Activated T-cell treated with anti-CD3 and anti-CD28 coated beads, Interleukin-2, amount 50 U/mL, for 24 hours (primary cell): Measurements from ENCODE around the gene SORL1.
"Not testable (repeated sequence)": the region's sequence is repeated elsewhere in the genome, so short reads cannot be mapped to it uniquely, and the experiment has no call there.

ENCODE experiments used
- DNase-seq: peaks from one replicate; pipeline ENCODE4 v3.0.0-alpha.2; 2020
- H3K27ac Mint-ChIP-seq: 2 replicates; pipeline ENCODE4 v1.8.0; 2020; ENCODE audit warnings: mild to moderate bottlenecking, mixed read lengths
- H3K27me3 Mint-ChIP-seq: 2 replicates; pipeline ENCODE4 v1.8.0; 2020; ENCODE audit warnings: mixed read lengths
- H3K36me3 Mint-ChIP-seq: 2 replicates; pipeline ENCODE4 v1.8.0; 2020; ENCODE audit warnings: low read depth, mixed read lengths
- H3K4me1 Mint-ChIP-seq: 2 replicates; pipeline ENCODE4 v1.8.0; 2020; ENCODE audit warnings: low read depth, mixed read lengths
- H3K4me3 Mint-ChIP-seq: 2 replicates; pipeline ENCODE4 v1.8.0; 2020; ENCODE audit warnings: mild to moderate bottlenecking, moderate library complexity, mixed read lengths
- H3K9me3 Mint-ChIP-seq: 2 replicates; pipeline ENCODE4 v1.8.0; 2020; ENCODE audit warnings: mixed read lengths

The SORL1 gene

DNA sequence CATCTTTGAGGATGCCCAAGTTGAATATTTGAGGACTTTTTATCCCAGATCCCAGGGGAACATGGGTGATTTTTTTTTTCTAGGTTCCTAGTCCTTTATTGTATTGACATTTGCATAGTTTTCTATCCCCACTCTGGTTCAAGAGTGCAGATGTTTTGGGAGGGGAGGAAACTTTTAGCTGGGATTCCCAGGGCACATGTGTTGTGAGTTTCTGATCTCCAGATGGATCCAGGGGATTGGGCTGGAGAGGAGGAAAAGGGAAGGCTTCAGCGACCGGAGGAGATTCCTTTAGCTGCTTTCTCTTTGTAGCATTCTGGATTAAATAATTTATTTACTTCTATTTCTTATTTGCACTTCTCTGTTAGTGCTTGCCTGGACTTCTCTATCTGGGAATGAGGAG is 15.4 kb downstream of the SORL1 start:
- peaks cover 36% of the 10 kb centered on the region for H3K36me3 Mint-ChIP-seq
- H3K27me3 Mint-ChIP-seq = no peaks in the 10 kb centered on the region
- peak overlapping the region; percentile 67 for H3K4me3 Mint-ChIP-seq
- no peaks in the 10 kb centered on the region for H3K9me3 Mint-ChIP-seq
- peak overlapping the region; percentile 99 for H3K27ac Mint-ChIP-seq
- no peak for DNase-seq
- H3K4me1 Mint-ChIP-seq = peaks cover 98% of the 10 kb centered on the region

DNA sequence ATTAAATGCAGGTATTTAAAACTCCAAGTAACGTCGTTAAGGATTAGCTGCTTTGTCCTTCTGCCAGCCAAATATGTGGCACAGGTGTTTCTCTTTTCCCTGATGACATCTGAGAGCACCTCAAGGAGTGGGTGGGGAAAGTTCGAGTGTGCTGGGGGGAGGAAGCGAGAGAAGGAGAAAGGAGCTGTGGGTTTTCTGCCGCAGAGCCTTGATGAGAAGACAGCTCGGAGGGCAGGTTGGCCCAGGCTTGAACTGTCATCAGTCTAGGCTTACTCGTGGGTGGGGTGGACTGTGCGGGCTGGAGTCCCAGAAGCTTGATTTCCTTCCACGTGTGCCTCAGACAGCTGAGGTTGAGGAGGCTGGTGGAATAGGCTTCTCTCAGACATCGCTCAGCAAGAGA is 15.9 kb downstream of the SORL1 start:
- Mint-ChIP-seq H3K27ac (peak overlapping the region; percentile 99), H3K27me3 (no peaks in the 10 kb centered on the region), H3K9me3 (no peaks in the 10 kb centered on the region), H3K4me3 (peak overlapping the region; percentile 67), H3K4me1 (peaks cover 98% of the 10 kb centered on the region), H3K36me3 (peaks cover 39% of the 10 kb centered on the region)
- DNase-seq = peak; percentile 82

DNA sequence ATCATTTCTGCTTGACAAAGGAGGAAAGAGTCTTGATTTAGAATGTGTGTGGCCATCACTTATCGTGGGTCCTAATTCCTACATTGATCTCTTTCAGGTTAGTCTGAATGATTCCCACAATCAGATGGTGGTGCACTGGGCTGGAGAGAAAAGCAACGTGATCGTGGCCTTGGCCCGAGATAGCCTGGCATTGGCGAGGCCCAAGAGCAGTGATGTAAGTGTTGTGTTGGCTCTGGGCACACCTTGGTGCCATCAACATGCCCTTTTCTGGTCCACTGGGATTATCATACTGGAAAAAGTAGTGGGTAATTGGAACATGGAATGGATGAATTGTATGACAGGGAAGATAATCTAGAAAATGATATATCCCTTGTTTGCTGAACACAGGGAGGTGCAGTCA is 17.8 kb downstream of the SORL1 start:
- H3K27ac Mint-ChIP-seq = peak overlapping the region; percentile 99
- H3K27me3 Mint-ChIP-seq = no peaks in the 10 kb centered on the region
- no peak for DNase-seq
- peaks cover 97% of the 10 kb centered on the region for H3K4me1 Mint-ChIP-seq
- H3K4me3 Mint-ChIP-seq = no peak overlapping the region
- H3K9me3 Mint-ChIP-seq = no peaks in the 10 kb centered on the region
- peaks cover 50% of the 10 kb centered on the region for H3K36me3 Mint-ChIP-seq

DNA sequence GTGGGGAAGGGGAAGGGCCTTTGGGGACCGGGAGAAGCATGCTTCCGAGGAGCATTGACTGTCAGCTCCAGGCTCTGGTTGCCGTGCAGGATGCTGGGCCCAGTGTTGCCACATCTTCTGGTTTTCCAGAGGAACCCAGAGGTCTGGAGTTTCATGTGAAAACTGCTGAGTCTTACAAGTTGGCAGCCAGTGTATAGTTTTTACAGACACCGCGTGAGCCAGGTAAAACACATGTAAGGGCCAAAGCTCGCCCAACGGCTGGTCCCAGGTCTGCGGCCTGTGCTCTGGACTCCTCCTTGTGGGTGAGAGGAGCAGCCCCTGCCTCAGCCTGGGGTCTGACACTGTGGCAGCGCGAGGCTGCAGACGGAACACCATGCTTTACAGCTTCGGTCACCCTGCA is 19.1 kb downstream of the SORL1 start:
- Mint-ChIP-seq H3K4me3 (no peak overlapping the region), H3K4me1 (peaks cover 97% of the 10 kb centered on the region), H3K9me3 (no peaks in the 10 kb centered on the region), H3K27me3 (no peaks in the 10 kb centered on the region), H3K27ac (peak overlapping the region; percentile 86), H3K36me3 (peaks cover 61% of the 10 kb centered on the region)
- no peak for DNase-seq

DNA sequence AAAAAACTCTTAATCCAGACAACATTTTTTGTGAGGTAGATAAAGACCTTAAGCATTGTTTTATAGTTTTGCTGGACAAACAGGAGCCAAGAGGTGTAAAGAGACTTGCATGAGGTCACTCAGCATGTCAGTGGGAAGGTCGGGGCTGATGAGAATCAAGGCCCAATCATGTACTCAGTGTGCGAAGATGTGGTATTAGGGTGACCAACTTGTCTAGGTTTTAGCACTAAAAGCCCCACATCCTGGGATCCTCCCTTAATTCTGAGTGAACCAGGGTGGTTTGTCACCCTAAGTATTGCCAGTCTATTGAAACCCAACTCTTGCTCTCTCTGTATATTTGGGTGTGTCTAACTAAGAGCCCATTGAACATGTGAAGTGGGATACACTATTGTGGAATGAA is 20.2 kb downstream of the SORL1 start:
- peak overlapping the region; percentile 8 for H3K4me3 Mint-ChIP-seq
- H3K9me3 Mint-ChIP-seq = no peaks in the 10 kb centered on the region
- H3K27ac Mint-ChIP-seq = peak overlapping the region; percentile 86
- no peaks in the 10 kb centered on the region for H3K27me3 Mint-ChIP-seq
- peaks cover 96% of the 10 kb centered on the region for H3K4me1 Mint-ChIP-seq
- DNase-seq = no peak
- peaks cover 69% of the 10 kb centered on the region for H3K36me3 Mint-ChIP-seq

DNA sequence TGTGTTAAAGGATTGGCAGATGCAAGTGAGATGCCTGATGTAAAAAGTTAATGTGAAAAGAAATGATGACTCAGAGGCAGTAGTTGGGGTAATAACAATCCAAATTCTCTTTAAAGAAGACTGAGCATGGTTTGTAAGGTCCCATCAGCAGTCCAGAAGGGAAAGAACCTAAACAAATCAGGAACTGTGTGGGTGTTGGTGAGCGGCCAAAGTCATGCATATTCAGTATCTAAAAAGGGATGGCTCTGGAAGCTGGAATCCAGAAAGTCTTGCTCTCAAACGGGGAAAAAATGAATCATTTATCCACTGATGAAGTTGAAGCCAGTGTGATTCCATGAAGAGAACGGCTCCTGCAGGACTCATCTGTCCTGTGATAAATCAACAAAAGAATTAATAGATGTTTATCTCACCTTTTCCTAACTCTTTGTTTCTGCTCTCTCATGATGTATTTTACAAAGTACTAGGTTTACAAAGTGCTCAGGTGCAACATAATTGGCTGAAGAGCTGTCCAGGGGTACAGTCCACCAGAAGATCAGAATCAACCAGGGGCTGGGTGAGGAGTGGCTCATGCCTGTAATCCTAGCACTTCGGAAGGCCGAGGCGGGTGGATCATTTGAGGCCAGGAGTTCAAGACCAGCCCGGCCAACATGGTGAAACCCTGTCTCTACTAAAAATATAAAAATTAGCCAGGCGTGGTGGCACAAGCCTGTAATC is 21.1 kb downstream of the SORL1 start:
- Mint-ChIP-seq H3K4me1 (peaks cover 93% of the 10 kb centered on the region), H3K4me3 (peak overlapping the region; percentile 8), H3K9me3 (no peaks in the 10 kb centered on the region), H3K36me3 (peaks cover 73% of the 10 kb centered on the region), H3K27ac (peak overlapping the region; percentile 86), H3K27me3 (no peaks in the 10 kb centered on the region)
- DNase-seq = no peak

DNA sequence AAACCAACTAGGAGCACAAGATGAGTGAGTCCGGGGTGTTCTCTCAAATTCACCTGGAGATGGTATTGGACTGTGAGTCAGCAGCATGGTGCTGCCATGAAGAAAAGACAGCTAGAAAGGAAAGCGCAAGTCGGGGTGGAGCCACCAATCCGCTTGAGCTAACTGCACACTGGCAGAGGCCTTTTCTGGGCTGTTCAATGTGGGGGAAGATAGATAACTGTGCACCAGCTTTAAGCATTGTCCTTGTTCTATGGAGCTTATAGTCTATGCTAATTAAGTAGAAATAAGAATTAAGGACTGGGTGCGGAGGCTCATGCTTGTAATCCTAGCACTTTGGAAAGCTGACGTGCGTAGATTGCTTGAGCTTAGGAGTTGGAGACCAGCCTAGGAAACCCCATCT is 22.6 kb downstream of the SORL1 start:
- Mint-ChIP-seq H3K36me3 (peaks cover 78% of the 10 kb centered on the region), H3K9me3 (no peaks in the 10 kb centered on the region), H3K4me1 (peaks cover 92% of the 10 kb centered on the region), H3K4me3 (no peak overlapping the region), H3K27ac (peak overlapping the region; percentile 57), H3K27me3 (no peaks in the 10 kb centered on the region)
- no peak for DNase-seq

DNA sequence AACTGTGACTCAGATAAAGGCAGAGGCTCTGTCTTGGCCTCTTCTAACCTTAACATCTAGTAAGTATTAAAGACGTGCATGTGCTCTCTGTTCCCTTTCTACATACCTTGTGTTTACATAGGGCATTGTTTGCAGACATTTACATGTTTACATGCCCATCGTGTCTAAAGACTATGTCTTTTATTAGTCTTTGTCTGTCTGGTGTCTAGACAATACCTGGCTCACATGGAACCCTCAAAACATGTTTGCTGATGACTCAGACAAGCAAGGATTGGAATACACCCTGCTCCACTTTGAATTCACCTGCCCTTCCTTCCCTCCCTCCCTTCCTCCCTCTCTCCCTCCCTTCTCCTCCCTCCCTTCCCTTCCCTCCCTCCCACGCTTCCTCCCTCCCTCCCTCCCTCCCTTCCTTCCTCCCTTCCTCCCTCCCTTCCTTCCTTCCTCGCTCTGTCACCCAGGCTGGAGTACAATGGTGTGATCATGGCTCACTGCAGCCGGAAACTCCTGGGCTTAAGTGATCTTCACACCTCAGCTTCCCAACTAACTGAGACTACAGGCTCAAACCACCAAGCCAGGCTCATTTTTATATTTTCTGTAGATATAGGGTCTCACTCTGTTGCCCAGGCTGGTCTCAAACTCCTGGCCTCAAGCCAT is 24.4 kb downstream of the SORL1 start:
- Mint-ChIP-seq H3K36me3 (peaks cover 65% of the 10 kb centered on the region), H3K27ac (peak overlapping the region; percentile 80)
- DNase-seq = no peak

DNA sequence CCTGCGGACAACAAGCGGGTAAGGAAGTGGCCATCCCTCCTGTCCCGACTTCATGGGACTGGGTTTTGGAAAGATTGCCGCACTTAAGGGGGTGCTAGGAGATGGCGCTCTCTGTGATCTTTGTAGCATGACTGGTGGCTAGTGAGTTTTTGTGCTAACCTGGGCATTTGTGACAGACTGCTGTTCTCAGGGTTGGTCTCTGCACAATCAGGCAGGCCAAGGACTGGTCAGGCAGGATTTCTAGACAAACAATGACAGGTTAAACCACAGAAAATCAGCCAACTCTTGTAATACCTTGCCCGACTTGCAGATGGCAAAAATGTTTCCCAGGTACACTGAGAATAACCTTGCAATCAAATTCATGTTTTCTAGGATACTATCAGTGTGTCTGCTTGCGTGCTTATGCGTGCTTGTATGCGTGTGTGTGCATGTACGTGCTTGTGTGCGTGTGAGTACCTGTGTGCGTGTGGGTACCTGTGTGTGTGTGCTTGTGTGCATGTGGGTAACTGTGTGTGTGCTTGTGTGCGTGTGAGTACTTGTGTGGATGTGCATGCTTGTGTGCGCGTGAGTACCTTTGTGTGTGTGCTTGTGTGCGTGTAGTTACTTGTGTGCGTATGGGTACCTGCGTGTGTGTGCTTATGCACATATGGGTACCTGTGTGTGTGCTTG is 26.2 kb downstream of the SORL1 start:
- peak overlapping the region; percentile 18 for H3K27ac Mint-ChIP-seq
- H3K9me3 Mint-ChIP-seq = no peaks in the 10 kb centered on the region
- H3K36me3 Mint-ChIP-seq = peaks cover 50% of the 10 kb centered on the region
- no peak overlapping the region for H3K4me3 Mint-ChIP-seq
- DNase-seq = no peak
- no peaks in the 10 kb centered on the region for H3K27me3 Mint-ChIP-seq
- peaks cover 81% of the 10 kb centered on the region for H3K4me1 Mint-ChIP-seq

More for the DNA sequence above, 24.4 kb downstream of the SORL1 start:
- Mint-ChIP-seq H3K4me1 (peaks cover 83% of the 10 kb centered on the region), H3K4me3 (no peak overlapping the region), H3K9me3 (no peaks in the 10 kb centered on the region), H3K27me3 (no peaks in the 10 kb centered on the region)

DNA sequence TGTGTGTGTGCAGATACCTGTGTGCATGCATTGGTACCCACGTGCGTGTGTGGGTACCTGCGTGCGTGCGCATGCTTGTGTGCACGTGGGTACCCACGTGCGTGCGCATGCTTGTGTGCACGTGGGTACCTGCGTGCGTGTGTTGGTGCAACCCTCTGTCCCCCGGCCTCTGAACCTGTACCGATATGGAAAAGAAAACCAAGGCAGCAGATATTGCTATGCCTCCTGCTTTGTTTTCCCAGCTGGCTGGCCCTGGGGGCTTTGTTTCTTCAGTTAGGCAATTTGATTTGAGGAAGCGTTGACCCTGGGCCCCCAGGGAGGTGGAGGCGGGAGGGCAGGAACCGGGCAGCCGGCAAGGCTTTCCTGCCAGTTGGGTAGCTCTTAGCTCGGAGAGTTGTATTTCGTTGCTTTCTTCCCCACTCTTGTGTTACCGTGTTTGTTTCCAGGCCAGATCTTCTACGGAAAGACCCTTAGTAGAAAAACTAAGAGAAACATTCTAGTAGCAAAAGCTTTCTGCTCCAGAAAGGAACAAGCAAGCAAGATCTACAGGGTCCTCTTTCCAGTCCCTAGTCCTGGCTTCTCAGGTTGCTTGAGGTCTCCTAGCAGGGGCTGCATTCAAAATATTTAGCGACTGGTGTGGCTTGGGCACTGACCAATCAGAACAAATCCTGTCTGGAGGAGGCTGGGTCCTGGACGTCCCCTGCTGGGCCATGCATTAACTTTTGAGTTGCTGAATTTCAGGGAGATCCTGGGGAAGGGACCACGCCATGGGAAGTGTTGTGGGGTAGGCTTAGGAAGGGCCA is 27.0 kb downstream of the SORL1 start:
- peaks cover 53% of the 10 kb centered on the region for H3K36me3 Mint-ChIP-seq
- no peak for DNase-seq
- no peak overlapping the region for H3K4me3 Mint-ChIP-seq
- H3K27me3 Mint-ChIP-seq = no peaks in the 10 kb centered on the region
- no peaks in the 10 kb centered on the region for H3K9me3 Mint-ChIP-seq
- peaks cover 82% of the 10 kb centered on the region for H3K4me1 Mint-ChIP-seq
- H3K27ac Mint-ChIP-seq = peak overlapping the region; percentile 16

DNA sequence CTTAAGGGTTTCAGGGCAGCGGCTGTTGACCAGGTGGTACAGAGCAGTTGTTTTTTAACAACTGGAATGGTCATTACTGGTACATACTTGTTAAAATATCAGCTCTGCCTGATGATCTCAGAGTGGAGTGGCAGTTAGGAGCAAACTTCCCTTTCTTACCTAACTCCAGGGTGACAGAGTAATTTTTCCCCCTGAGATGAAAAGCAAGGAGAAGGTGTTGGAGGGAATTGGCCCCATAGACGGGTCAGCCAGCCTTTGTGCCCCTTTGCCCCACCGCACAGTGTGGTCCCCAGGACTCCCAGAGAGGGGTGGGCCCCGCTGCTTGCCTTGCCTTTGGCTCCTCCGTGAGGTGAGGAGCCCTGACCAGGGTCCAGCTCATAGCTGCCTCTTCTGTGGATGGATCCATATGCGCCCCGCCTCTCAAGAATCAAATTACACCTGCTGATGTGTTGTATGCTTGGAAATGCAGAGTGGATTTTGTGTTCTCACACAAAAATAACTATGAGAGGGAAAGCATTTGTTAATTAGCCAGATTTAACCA is 27.7 kb downstream of the SORL1 start:
- no peak overlapping the region for H3K4me3 Mint-ChIP-seq

DNA sequence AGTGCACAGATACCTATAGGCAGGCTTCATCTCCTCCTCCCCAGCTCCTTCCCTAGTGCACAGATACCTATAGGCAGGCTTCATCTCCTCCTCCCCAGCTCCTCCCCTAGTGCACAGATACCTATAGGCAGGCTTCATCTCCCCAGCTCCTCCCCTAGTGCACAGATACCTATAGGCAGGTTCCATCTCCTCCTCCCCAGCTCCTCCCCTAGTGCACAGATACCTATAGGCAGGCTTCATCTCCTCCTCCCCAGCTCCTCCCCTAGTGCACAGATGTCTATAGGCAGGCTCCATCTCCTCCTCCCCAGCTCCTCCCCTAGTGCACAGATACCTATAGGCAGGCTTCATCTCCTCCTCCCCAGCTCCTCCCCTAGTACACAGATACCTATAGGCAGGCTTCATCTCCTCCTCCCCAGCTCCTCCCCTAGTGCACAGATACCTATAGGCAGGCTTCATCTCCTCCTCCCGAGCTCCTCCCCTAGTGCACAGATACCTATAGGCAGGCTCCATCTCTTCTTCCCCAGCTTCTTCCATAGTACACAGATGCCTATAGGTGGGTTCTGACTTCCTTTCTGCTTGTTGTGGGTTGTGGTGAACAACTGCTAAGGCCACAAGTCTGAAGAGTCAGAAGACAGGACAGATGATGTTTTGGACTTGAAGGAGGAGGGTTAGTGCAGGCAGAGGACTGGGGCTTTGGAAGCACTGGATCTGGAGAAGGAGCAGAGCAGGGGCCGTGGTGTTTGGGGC is 29.5 kb downstream of the SORL1 start:
- Mint-ChIP-seq H3K4me1 (peaks cover 77% of the 10 kb centered on the region), H3K27ac (peak overlapping the region; percentile 93), H3K4me3 (peak overlapping the region; percentile 64), H3K36me3 (peaks cover 53% of the 10 kb centered on the region)
- H3K9me3 Mint-ChIP-seq, DNase-seq, H3K27me3 Mint-ChIP-seq: not testable (repeated sequence)

More for the DNA sequence above, 27.7 kb downstream of the SORL1 start:
- DNase-seq = no peak
- Mint-ChIP-seq H3K9me3 (no peaks in the 10 kb centered on the region), H3K27me3 (no peaks in the 10 kb centered on the region), H3K4me1 (peaks cover 80% of the 10 kb centered on the region), H3K36me3 (peaks cover 53% of the 10 kb centered on the region), H3K27ac (peak overlapping the region; percentile 16)

DNA sequence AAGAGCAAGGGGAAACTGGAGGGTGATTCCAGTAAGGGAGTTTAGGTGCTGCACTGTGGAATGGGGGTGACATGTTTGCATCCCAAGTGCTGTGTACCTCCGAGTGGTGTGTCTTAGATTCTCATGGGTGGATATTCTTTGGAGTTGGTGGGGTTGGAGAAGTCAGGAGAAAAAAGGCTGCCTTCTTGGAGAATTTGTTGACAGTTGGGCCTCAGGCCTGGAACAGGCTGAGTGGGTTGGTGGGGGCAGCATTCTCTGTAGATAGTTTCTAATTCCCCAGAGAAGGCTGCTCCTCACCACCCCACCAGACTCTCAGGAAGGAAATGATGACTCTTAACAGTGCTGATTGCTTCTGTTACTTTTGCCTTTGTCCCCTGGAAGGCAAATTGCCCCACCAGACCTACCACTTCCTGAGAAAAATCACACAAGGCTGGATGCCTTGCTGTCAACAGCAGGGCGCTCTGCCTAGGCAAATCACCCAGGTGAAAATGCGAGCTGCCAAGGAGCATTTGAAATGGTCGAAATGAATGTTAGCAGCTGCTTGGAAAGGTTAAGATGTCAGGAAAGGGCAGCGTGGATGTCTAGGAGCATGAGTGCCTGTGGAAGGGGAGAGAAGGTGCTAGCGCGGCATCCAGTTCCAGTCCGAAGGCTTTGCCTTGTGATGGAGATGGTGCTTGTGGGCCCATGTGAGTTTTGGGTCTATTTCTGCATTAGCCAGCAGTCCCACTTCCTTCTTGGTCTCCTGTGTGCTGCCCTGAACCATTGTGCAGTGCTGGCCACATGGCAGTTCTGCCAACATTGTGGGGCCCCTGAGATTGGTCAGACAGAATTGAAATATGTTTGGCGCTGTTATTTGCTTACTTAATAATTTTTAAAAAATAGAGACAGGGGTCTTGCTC is 30.4 kb downstream of the SORL1 start:
- DNase-seq = peak; percentile 67
- Mint-ChIP-seq H3K36me3 (peaks cover 54% of the 10 kb centered on the region), H3K4me3 (peak overlapping the region; percentile 64), H3K27me3 (no peaks in the 10 kb centered on the region), H3K4me1 (peaks cover 73% of the 10 kb centered on the region), H3K27ac (peak overlapping the region; percentile 93), H3K9me3 (no peaks in the 10 kb centered on the region)
